ENCODE results near the gene TIMP2. TPM values are rescaled to one million over a fixed set of nuclear protein-coding genes. Genes with fewer than 3 reads are reported as not detected.

Gene TIMP2
- total RNA-seq, 1 experiment from 2014 or later: 29.0 TPM

GRCh38 chr17:78918979-78919378, 6.2 kb downstream of the TIMP2 start:
- no peak for TF ChIP-seq CTCF (conservative IDR thresholded peaks at IDR 0.05)
- Histone ChIP-seq H3K14ac (ENCODE audit: insufficient read depth, low read length) (no peak overlapping the region), H3K27me3 (ENCODE audit: insufficient read depth, low read length) (no peaks in the 10 kb centered on the region), H2BK120ac (ENCODE audit: low read depth, low read length, poor library complexity, severe bottlenecking) (no peak overlapping the region), H3K27ac (ENCODE audit: insufficient read length, low read depth, low read length) (no peak overlapping the region), H3K4me2 (ENCODE audit: insufficient read depth, insufficient read length, low read length) (no peak overlapping the region), H4K8ac (replicated peaks; ENCODE audit: insufficient read length, low read depth, low read length) (no peak overlapping the region), H4K5ac (ENCODE audit: insufficient read length, low read depth, low read length) (no peak overlapping the region), H4K91ac (ENCODE audit: insufficient read length, low read depth, low read length) (no peak overlapping the region), H3K23ac (ENCODE audit: insufficient read length, low read depth, low read length) (no peak overlapping the region), H3K4me1 (ENCODE audit: insufficient read depth, low read length) (peaks cover 7% of the 10 kb centered on the region; the same call in 1 of the 2 replicates), H2BK20ac (ENCODE audit: low read depth, low read length, poor library complexity, severe bottlenecking) (no peak overlapping the region), H3K4ac (ENCODE audit: low read depth, low read length) (no peak overlapping the region), H3T11ph (ENCODE audit: low read length) (no peak overlapping the region), H4K20me1 (ENCODE audit: control insufficient read depth, insufficient read depth, insufficient read length) (peaks cover 3% of the 10 kb centered on the region), H2BK15ac (ENCODE audit: low read depth, low read length) (no peak overlapping the region), H3K9me3 (ENCODE audit: control insufficient read depth, low read depth, low read length) (no peaks in the 10 kb centered on the region), H3K79me2 (ENCODE audit: insufficient read depth, low read length) (peaks cover 2% of the 10 kb centered on the region; the same call in 1 of the 2 replicates), H2BK12ac (ENCODE audit: insufficient read length, low read depth, low read length) (no peak overlapping the region), H3K9ac (ENCODE audit: extremely low read depth, insufficient read length, low read length) (no peak overlapping the region), H3K18ac (ENCODE audit: insufficient read length, low read depth, low read length) (no peak overlapping the region), H3K79me1 (ENCODE audit: insufficient read depth, low read depth, low read length, poor library complexity, severe bottlenecking) (peaks cover 4% of the 10 kb centered on the region), H3K23me2 (ENCODE audit: insufficient read length, low read depth, low read length, poor library complexity, severe bottlenecking) (peaks cover 4% of the 10 kb centered on the region), H3K56ac (ENCODE audit: insufficient read length, low read depth, low read length) (no peak overlapping the region), H2AFZ (ENCODE audit: low read length) (no peak overlapping the region), H2AK5ac (ENCODE audit: insufficient read length, low read length) (no peak overlapping the region), H2BK5ac (ENCODE audit: insufficient read length, low read length) (no peak overlapping the region)
- Mint-ChIP-seq H3K9me3 (no peaks in the 10 kb centered on the region), H3K27ac (no peak overlapping the region), H3K27me3 (ENCODE audit: low read depth) (peaks cover 2% of the 10 kb centered on the region; the same call in 1 of the 2 replicates), H3K4me1 (peaks cover 21 to 38% of the 10 kb centered on the region in 2 experiments), H3K36me3 (ENCODE audit: insufficient read depth in 1 of 3, low read depth in 3 of 3) (peaks cover 0 to 4% (median 0%) of the 10 kb centered on the region in 3 experiments; a peak in 3 of 7 replicates), H3K4me3 (no peak overlapping the region)
- WGBS (ENCODE audit: extremely low coverage, insufficient read length, low lambda C conversion rate): no CpG with 5 or more reads among the region's 14 CpGs
- no peak for DNase-seq

Measured in H9 (cell line).